GM21737 (cell line): ENCODE results near the gene UGT1A5.

Source experiments
- ATAC-seq: cut with Tn5 transposase; IDR thresholded peaks from one replicate; pipeline ENCODE4 v1.9.1; 2021; ENCODE audit warnings: mild to moderate bottlenecking, moderate library complexity; ENCODE audit not compliant: unreplicated experiment

Gene UGT1A5

GRCh38 chr2:233712611-233713261, at the start of gene UGT1A5:
Gene UGT1A5 (plus strand): TSS chr2:233712907. CDS start chr2:233712992, 85 bp downstream.
- ATAC-seq, result no peak

GRCh38 chr2:233663911-233664310, 48.8 kb upstream of the UGT1A5 start:
- no peak for ATAC-seq

DNA sequence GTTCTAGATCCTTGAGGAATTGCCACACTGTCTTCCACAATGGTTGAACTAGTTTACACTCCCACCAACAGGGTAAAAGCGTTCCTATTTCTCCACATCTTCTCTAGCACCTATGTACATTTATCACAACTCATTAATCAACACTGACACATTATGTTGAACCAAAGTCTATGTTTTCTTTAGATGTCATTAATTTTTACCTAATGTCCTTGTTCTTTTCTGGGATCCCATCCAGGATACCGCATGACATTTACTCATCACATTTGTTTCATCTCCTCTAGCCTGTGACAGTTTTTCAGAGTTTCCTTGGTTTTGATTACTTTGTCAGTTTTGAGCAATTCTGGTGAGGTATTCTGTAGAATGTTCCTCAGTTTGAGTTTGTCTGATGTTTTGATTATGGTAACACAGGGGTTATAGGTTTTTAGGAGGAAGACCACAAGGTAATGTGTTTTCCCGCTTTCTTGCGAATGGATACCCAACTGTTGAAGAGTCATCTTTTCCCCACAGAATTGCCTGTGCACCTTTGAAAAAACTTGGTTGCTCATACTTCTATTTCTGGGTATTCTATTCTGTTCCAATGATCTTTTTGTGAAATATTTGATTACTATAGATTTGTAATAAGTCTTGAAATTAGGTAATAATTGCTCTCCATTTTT, 44.0 kb upstream of the UGT1A5 start:
- no peak for ATAC-seq

DNA sequence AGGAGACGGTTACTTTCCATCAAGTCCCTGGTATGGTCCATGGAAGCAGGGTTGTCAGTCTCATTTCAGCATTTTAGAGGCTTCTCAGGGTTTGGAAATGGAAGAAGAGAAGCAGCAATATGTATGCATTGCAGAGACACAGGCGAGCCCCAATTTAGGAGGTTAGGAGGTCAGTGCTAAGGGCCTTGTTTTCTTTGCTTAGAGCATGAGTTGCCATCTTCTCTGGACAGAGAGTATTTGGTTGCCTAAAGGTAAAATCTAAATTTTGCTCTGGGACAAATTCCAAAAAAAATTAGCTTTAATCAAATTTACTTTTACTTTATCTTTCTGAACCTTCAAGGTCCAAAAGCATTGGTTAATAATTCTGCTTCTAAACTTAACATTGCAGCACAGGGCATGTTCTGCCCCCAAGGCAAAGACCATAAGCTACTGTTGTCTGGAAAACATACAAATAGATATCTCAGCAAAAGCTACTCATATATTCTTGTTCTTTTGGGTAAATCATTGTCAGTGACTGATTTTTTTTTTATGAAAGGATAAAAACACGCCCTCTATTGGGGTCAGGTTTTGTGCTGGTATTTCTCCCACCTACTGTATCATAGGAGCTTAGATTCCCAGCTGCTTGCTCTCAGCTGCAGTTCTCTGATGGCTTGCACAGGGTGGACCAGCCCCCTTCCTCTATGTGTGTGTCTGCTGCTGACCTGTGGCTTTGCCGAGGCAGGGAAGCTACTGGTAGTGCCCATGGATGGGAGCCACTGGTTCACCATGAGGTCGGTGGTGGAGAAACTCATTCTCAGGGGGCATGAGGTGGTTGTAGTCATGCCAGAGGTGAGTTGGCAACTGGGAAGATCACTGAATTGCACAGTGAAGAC, 41.2 kb upstream of the UGT1A5 start, which contains the start of gene UGT1A9:
Gene UGT1A9, plus strand, starts transcription at position 609 of the 872 bp plus-strand sequence. Its CDS starts 37 bp downstream, at position 646.
- no peak for ATAC-seq

DNA sequence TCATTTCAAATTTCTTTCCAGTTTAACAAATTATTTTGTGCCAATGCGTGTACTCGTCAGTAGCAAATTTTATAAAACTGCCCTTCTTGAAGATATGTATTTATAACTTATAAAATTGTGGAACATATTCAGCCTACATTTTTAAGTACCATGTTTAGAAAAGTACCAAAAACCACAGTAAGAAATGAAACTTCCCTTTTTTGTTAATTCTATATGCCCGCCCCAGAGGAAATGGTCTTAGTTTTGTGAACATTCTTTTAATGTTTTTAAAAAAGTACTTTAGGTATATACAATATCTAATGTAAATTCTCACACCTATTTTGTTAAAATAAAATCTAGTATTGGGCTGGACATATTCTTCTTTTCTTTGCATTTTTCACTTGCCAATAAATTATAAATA, 39.8 kb upstream of the UGT1A5 start:
- no peak for ATAC-seq

DNA sequence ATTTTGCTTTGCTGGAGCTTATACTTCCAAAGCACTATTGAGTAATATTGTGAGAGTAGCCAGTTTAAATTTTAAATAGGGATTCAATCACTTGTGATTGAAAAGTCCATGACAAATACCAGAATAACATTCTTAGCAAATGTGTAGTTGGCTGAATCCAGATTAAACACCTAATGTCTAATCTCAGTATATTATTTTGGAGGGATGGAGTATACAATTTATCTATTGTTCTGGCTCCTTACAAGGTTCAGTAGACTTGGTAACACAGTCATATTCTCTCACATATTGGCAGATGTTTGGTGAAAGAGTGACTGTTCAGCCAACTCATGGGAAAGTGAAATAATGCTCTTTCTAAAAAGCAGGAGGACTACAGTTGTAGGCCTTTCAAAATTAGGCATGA, 38.8 kb upstream of the UGT1A5 start:
- ATAC-seq, result no peak

- ATAC-seq, result no peak
These were observed 38.4 kb upstream of the UGT1A5 start for GRCh38 chr2:233674314-233674713.

DNA sequence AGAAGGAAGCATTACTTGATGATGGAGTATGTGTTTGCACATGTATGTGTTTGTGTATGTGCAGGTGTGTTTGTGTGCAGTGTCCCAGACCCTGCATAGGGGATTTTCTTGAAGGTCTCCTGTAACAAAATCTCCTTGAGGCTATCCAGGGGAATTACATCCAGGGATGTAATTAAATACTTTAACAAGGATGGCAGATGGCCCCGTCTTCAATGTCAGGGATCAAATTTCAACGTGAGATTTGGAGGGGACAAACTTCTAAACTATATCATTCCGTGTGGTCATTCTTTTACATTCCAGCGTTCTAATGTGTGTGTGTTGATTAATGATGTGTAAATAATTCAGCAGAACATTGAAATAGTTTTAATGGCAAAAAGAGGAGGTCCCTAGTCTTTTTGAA, 37.7 kb upstream of the UGT1A5 start:
- ATAC-seq, result no peak

- no peak for ATAC-seq
These were observed 36.7 kb upstream of the UGT1A5 start for GRCh38 chr2:233676046-233676445.

GRCh38 chr2:233679196-233679595, 33.5 kb upstream of the UGT1A5 start:
- no peak for ATAC-seq

DNA sequence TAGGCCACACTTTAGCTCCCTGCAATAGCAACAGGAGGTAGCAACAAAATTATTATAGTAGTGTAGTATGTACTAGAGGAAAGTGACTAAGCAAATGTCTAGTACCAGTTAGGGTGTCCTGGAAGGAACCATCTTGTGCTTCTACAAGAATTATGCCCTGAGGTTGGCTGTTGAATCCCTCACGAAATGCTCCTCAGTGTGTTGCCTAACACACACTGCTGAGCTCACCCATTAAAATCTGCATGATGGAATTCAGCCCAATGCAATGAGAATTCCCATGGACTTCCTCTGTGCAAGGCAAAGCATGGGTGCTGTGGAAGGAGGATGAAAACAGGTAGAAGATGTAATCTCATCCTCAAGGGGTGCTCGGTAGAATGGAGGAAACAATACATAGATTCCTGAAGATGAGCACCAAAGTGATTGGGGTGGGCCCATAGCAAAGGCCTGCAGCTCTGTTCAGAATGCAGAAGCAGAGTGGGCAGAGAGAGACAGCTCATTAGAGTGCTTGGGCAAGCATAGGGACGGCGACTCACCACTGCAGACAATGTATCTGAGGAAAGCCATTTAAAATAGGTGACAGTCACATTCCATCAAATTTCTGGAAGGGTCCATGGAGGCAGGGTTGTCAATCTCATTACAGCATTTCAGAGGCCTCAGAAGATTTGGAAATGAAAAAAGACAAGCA, 32.2 kb upstream of the UGT1A5 start:
- no peak for ATAC-seq

DNA sequence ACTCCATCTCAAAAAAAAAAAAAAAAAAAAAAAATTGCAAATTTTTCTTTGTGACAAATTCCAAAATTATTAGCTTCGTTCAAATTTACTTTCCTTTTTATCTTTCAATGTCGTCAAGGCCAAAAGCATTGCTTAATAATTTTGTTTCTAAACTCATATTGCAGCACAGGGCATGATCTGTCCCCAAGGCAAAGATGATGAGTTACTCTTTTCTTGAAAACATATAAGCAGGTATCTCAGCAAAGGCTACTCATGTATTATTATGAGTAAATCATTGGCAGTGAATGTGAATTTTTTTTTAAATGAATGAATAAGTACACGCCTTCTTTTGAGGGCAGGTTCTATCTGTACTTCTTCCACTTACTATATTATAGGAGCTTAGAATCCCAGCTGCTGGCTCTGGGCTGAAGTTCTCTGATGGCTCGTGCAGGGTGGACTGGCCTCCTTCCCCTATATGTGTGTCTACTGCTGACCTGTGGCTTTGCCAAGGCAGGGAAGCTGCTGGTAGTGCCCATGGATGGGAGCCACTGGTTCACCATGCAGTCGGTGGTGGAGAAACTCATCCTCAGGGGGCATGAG, 31.1 kb upstream of the UGT1A5 start, which contains the start of gene UGT1A7:
Gene UGT1A7, plus strand, starts transcription at position 381 of the 579 bp plus-strand sequence. Its CDS starts 37 bp downstream, at position 418.
- no peak for ATAC-seq

DNA sequence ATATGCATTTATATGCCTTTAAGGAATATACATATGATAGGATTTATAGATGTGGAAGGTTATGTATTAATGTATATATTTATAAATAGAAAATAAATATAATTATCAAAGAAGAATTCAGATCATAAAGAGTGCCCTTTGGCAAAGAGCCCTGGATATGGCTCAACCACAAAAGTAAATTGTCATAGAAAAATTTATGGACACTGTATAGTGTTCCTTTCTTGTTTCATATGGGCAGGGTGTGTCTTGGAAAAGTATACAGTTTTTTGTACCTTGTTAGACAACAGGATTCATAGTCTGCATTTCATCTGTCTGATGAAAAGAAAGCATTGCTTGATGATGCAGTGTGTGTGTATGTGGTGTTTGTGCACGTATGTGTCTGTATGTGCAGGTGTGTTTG, 28.1 kb upstream of the UGT1A5 start:
- ATAC-seq, result no peak

- no peak for ATAC-seq
These were observed 25.8 kb upstream of the UGT1A5 start for GRCh38 chr2:233686928-233687327.

DNA sequence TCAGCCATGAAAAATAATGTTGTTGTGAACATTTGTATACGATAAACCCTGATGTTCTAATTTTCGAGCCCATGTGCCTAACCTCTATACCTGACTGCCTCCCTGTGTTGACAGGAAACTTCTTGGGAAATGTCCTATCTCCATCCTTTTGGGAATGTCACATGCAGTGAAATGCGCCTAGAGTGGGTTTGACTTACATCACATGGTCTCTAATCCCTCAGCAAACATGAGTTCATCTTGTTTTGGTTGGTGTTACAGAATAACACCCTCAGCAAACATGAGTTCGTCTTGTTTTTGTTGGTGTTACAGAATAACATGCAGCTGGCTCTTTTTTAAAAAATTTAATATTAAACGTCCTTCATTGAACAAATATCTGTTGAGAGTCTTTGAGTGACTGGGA, 24.4 kb upstream of the UGT1A5 start:
- no peak for ATAC-seq

DNA sequence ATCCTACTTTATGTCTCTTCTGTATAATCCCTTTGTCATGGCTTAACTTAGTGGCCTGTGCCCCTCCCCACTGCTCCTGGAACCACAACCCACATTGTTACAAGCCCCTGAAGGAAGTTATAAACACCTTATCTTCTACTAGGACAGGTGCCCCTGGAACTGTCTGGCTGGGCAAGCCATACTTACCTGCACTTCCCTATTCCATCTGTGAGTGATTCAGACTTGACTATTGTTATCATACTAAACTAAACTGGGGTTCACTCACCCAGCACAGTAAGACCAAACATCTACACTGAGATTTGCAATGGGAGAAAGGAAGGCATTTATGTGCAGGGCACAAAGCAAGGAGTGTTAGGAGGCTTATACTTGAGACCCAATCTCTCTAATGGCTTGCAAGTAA, 23.7 kb upstream of the UGT1A5 start:
- no peak for ATAC-seq

DNA sequence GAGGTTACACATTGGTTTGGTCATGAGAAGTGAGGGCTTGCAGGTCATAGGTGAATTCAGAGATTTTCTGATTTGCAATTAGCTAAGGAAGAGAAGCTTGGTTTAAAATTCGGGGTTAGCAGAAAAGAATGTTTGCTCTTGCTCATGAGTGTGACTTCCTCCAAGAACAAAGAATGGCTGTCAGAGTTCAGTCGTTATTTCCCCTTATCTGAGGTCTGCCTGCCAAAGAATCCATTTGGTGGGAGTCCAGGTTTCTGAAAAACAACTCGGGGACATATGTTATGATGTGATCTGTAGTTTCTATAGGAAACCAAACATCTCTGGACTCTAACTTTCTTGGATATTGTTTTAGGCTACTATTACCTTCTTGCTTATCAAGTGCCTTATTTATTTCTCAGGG, 23.2 kb upstream of the UGT1A5 start:
- ATAC-seq, result no peak

DNA sequence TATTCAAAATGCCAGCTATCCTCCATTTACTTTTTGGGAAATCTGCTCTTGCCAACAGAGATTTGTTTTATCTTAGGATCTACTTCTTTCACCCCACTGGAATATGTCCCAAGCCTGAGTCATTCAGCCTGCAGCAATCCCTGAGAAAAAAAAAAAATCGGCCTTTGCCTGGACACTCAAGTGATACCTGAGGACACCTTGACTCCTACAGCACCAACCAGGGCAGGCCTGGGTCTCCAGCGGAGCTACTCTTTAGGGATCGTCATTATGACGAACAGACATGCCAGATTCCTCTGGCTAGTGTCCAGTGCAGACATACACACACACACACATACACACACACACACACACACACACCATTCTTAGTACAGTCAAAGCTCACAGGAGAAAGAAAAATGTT, 22.3 kb upstream of the UGT1A5 start:
- no peak for ATAC-seq

- ATAC-seq, result no peak
These were observed 21.0 kb upstream of the UGT1A5 start for GRCh38 chr2:233691443-233692433.
